WTC11 (cell line): Measurements from ENCODE around the gene SH3PXD2A.

Source experiments
- CREB1 ChIP-seq: sonication (generic); formaldehyde crosslinking; IDR thresholded peaks from 2 replicates; pipeline ENCODE4 v1.8.0; 2023; ENCODE audit warnings: mild to moderate bottlenecking, missing genetic modification reagents
- CTCF ChIP-seq: fragments of 200-600 bp; IDR thresholded peaks from 2 replicates; pipeline ENCODE4 v1.8.0; 2022; ENCODE audit warnings: antibody characterized with exemption
- TEAD4 ChIP-seq: sonication (generic); formaldehyde crosslinking; IDR thresholded peaks from 2 replicates; pipeline ENCODE4 v1.8.0; 2022; ENCODE audit warnings: mild to moderate bottlenecking, missing genetic modification reagents

- no peak for TF ChIP-seq CTCF
- no peak for TF ChIP-seq CREB1
- TF ChIP-seq TEAD4 (CRISPR knock-in tag): no peak
Measured at GRCh38 chr10:103646304-103646703, 209.1 kb downstream of the SH3PXD2A start.
